Stimulated activated CD4-positive, alpha-beta T cell treated with anti-CD3 and anti-CD28 coated beads, Interleukin-1b, Interleukin-23, amount 100 ng/mL, for 1 hour (primary cell): Measurements from ENCODE around the gene UNC93A.
"Not testable (repeated sequence)": the region's sequence is repeated elsewhere in the genome, so short reads cannot be mapped to it uniquely, and the experiment has no call there.

Experiments used
- DNase-seq, 2 donors: peaks; one replicate each; pipeline ENCODE4 v3.0.0-alpha.2; 2020; ENCODE audit warnings: low read depth in 2 of 2

The UNC93A gene

GRCh38 chr6:167270499-167271311 is 20.4 kb upstream of the UNC93A start:
- no peak for DNase-seq

GRCh38 chr6:167272151-167272550 is 19.0 kb upstream of the UNC93A start:
- no peak for DNase-seq

GRCh38 chr6:167272696-167273379 is 18.3 kb upstream of the UNC93A start:
- DNase-seq = no peak

- DNase-seq = no peak
Observed at GRCh38 chr6:167274270-167274669, 16.8 kb upstream of the UNC93A start.

GRCh38 chr6:167275001-167275400 is 16.1 kb upstream of the UNC93A start:
- DNase-seq = no peak

- DNase-seq = no peak
Observed at GRCh38 chr6:167275436-167275835, 15.7 kb upstream of the UNC93A start.

- no peak for DNase-seq
Observed at GRCh38 chr6:167276772-167277533, 14.2 kb upstream of the UNC93A start.

GRCh38 chr6:167278173-167278940 is 12.8 kb upstream of the UNC93A start:
- not testable (repeated sequence) for DNase-seq

- DNase-seq = no peak
Observed at GRCh38 chr6:167279766-167280446, 11.2 kb upstream of the UNC93A start.

- not testable (repeated sequence) for DNase-seq
Observed at GRCh38 chr6:167280466-167280865, 10.6 kb upstream of the UNC93A start.

- DNase-seq = no peak
Observed at GRCh38 chr6:167282165-167282564, 8.9 kb upstream of the UNC93A start.

- DNase-seq = not testable (repeated sequence)
Observed at GRCh38 chr6:167284565-167284964, 6.5 kb upstream of the UNC93A start.

- DNase-seq = no peak
Observed at GRCh38 chr6:167285077-167285770, 5.9 kb upstream of the UNC93A start.

- DNase-seq = no peak
Observed at GRCh38 chr6:167287513-167288048, 3.5 kb upstream of the UNC93A start.

GRCh38 chr6:167288591-167289225 is 2.4 kb upstream of the UNC93A start:
- not testable (repeated sequence) for DNase-seq

- not testable (repeated sequence) for DNase-seq
Observed at GRCh38 chr6:167289291-167289690, 1.8 kb upstream of the UNC93A start.

- no peak for DNase-seq
Observed at GRCh38 chr6:167291623-167292300, 647 bp downstream of the UNC93A start.

GRCh38 chr6:167292301-167293087 is 1.4 kb downstream of the UNC93A start:
- no peak for DNase-seq
